Measurements from ENCODE around the gene CCDC127.

DNA sequence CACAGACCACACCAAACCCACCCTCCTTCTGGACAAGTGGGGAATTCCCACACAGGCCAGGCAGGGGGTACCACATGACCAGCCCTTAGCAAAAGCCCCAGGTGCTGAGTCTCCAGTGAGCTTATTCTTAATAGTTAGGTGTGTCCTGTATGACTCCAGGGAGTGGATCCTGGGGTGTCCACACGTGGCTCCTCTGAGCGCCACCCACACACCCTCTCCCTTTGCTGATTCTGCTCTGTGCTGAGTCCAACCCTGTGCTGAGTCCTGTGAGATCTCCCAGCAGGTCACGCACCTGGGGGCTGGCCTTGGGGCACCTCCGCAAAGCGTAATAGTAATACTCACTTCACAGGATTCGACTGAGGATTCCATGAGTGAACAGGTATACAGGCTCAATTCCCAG lies 14.0 kb downstream of the CCDC127 start:
- TF ChIP-seq CTCF (IDR thresholded peaks at IDR 0.05) (no peak), EZH2 (IDR thresholded peaks at IDR 0.05) (no peak)
